GM18951 (cell line): ENCODE data around the gene INPP5E.

Source experiments
- POLR2A ChIP-seq: IDR thresholded peaks from 4 replicates; pipeline ENCODE4 v1.6.1; 2011; ENCODE audit warnings: mild to moderate bottlenecking; ENCODE audit not compliant: insufficient read length, insufficient read depth; ENCODE audit errors: extremely low read depth
- in situ Hi-C: fragments of 300-500 bp; cut with MboI; formaldehyde crosslinking; loops from one replicate; pipeline ENCODE4 v1.12.0; 2022; ENCODE audit warnings: low sequenced_read_pairs, mixed read lengths, inconsistent platforms; ENCODE audit not compliant: unreplicated experiment

The INPP5E gene

DNA sequence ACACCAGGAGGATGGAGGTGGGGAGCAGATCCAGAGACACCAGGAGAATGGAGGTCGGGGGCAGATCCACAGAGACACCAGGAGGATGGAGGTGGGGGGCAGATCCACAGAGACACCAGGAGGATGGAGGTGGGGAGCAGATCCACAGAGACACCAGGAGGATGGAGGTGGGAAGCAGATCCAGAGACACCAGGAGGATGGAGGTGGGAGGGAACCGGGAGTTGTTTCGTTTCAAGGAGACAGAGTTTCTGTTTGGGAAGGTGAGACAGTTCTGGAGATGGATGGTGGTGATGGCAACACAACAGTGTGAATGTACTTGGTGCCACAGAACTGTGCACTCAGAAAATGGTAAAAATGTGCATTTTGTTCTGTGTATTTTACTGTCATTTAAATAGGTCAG, 9.0 kb upstream of the INPP5E start:
- in situ Hi-C loops = no loop called here
- TF ChIP-seq POLR2A = no peak

DNA sequence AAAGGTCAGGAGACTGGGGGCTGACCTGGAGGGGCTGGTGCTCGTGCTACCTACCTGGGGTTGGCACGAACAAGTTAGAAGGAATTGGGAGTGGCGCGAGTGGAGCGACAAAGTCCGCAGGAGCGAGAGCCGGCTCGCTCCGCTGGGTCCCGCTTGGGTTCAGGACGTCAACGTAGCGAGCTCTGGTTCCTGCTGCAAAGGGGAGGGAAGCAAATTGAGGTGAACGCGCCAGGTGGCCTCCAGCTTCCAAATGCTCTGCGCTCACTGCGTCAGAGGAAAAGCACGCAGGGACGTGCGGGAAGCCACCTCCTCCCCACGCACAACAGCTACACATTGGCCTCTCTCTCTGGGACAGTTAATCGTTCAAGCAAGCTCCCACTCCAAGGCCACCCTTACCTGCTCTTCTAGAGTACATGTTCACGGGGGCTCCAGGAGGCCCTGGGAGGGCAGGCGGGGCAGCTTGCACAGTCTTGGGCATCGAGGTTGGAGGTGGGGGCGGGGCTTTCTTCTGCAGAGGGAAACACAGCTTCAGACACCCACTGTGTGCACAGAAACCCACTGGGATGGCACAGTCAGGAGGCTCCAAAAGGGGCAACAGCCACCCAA, 7.6 kb upstream of the INPP5E start:
- in situ Hi-C loops = no loop called here

DNA sequence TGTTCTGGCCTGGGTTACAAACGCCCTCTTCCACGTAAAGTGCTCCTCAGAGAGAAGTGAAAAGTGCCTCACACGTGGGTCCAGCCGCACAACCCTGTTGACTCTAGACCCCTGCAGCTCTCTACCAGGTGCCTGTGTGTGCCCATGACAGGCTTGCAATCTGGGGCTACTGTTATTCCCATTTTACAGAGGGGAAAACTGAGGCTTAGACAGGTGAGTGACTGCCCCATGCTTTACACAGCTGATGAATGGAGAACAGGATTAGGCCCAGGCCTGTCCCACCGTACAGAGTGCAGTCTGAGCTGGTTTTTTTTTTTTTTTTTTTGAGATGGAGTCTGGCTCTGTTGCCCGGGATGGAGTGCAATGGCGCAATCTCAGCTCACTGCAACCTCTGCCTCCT, 6.2 kb upstream of the INPP5E start:
- in situ Hi-C loops = no loop called here

More for the DNA sequence above, 7.6 kb upstream of the INPP5E start:
- no peak for TF ChIP-seq POLR2A

DNA sequence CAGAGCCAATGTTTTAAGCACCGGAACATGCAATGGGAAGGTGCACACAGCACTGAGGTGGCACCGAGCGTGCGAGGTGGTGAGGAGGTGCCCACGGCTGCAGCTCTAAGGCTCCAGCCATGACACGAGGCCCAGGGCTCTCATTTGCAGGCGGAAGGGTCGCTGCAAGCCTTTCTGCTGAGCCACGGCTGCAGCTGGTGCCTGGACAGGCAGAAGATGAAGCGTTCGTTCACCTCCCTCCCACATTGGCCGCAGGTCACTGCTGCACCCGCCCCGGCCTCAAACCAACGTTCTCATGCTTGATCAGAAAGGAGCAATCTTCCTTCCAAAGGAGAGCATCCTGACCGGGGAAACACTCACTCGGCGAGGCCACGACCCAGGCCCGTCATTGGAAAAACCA, 4.5 kb upstream of the INPP5E start:
- in situ Hi-C loops = no loop called here
- no peak for TF ChIP-seq POLR2A

More for the DNA sequence above, 6.2 kb upstream of the INPP5E start:
- no peak for TF ChIP-seq POLR2A

DNA sequence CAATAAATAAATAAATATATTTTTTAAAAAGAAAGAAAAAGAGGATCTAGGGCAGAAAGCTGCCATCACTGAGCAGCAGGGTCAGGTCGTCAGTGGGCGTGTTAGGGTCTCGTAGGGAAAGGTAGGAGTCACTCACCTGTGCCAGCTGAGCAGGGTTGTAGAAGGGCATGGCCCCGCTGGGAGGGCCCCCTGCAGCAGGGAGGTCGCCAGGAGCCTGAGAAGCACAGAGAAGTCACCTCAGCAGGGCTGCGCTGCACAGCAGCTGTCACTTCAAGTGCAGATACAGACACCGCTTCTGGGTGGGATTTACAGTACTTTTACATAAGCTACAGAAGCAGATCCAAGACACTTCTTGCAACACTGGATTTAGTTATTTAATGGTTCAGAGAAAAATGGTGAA, 4.0 kb upstream of the INPP5E start:
- TF ChIP-seq POLR2A = no peak

DNA sequence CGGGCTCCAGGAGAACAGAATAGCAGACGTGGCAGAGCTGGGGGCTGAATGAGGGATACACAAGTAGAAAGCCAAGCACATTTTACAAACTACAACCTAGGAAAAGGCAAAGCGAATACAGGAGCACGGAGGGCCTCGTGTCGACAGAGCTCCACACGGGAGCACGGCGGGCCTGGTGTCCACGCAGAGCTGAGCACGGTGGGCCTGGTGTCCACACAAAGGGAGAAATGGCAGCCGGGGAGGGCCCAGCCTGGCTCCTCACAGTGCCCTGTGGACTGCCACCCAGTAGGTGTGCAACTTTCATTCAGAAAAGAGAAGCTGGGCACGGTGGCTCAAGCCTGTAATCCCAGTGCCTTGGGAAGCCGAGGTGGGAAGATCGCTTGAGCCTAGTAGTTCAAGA, 3.4 kb upstream of the INPP5E start:
- in situ Hi-C loops = no loop called here
- TF ChIP-seq POLR2A = no peak

More for the DNA sequence above, 4.0 kb upstream of the INPP5E start:
- in situ Hi-C loops = no loop called here

DNA sequence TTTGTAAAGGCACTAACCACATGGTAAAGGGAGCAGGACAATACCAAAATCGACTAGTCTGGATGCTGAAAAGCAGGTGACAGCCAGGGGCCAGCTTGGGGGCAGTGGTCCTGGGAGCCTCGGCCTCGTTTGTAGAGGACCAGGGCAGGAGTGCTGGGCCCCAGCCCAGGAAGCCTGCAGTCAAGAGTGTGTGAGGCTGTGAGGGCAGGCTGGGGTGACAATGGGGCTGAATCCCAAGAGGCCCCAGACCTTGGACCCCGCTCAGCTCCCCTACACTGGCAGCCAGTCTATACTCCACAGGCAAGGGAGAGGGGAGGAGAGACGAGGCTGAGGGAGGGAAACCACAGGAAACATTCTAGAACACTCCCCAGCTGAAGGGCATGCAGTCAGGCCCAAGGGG, 2.6 kb upstream of the INPP5E start:
- in situ Hi-C loops = no loop called here
- no peak for TF ChIP-seq POLR2A

DNA sequence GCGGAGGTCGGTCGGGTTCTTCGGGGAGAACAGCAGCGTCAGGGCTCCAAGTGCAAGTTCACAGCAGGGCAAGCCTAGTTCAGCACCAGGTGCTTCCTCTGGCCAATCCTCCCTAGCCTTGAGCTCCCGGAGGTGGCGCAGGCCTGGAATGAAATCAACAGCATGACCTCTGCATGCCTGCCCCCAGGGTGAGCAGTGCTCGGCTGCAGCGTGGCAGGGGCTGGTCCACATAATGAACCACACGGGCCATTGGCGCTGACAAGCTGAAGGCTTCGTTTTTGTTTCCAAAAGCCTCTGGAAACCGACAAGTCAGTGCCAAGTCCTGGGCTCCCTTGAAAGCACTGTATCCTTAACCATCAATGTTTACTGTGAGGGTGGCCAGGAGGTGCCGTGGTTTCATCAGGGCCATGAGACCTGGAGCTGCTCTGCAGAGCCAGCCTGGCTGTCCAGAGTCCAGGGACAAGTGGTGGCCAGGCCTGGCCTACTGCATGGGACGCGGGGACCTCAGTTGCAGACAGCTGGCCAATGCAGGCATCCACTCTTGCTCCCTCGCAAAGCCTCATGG, 2.1 kb upstream of the INPP5E start:
- in situ Hi-C loops = no loop called here

DNA sequence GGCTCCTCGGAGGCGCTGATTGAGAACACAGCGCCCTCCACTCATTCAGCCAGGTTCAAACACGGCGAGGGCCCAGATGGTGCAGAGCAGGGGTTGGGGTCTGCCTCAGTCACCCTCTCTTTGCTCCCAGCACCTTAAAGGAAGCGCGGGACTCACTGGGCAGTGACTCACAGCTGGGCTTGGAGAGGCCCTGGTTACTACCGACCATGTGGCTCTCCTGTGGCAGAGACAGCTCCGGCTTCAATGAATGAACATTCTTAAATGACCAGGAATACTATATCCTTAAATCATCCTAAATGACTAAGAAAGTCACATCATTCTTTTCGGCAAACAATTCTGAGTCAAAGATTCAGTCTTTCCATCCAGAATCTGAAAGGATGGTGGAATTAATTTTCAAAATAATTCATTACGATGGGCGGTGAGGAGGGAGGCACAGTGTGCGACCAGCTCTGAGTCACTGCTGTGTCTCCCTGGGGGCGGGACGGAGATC, 1.6 kb upstream of the INPP5E start:
- TF ChIP-seq POLR2A = no peak

More for the DNA sequence above, 2.1 kb upstream of the INPP5E start:
- TF ChIP-seq POLR2A = no peak

DNA sequence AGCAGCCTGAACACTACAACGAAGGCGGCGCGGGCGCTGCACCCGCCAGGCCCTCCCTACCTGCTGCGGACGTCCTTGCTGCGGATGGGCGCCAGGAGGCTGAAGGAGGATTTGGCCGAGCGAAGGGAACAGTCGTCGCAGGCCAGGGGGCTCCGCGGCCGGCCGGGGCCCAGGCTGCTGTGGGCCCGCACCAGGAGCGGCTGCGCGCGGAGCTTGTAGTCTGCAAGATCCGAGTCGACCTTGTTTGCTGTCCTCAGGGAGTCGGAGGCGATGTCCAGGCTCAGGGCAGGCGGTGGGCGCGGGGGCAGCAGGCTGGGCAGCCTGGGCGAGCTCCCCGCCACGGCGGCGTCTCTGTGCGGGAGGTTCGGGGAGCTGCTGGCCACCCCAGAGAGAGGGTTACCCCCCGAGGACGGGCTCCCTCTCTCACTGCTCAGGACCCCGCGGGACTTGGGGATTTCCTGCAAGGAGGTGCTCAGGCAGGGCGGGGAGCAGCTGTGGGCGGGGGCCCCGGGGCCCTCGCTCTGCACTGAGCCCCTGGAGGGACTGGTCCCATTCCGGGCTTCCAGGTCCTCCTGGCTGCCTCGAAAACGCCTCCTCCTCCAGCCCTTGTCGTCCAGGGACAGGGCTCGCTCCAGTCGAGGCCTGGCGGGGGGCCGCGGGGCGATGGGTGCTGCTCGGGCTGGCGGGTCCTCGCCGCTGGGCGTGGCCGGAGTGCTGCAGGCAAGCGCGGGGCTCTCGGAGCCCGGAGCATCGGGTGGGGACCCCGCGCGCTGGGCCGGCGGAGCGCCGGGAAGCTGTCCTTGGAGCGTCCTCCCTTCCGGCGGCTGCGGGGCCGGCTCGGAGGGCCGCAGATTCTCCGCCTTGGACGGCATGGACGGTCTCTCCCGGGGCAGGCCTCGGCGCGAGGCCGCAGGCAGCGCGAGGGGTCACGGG, 831 bp downstream of the INPP5E start:
- peak; percentile 52 for TF ChIP-seq POLR2A
- in situ Hi-C loops = no loop called here

More for the DNA sequence above, 1.6 kb upstream of the INPP5E start:
- in situ Hi-C loops = no loop called here

DNA sequence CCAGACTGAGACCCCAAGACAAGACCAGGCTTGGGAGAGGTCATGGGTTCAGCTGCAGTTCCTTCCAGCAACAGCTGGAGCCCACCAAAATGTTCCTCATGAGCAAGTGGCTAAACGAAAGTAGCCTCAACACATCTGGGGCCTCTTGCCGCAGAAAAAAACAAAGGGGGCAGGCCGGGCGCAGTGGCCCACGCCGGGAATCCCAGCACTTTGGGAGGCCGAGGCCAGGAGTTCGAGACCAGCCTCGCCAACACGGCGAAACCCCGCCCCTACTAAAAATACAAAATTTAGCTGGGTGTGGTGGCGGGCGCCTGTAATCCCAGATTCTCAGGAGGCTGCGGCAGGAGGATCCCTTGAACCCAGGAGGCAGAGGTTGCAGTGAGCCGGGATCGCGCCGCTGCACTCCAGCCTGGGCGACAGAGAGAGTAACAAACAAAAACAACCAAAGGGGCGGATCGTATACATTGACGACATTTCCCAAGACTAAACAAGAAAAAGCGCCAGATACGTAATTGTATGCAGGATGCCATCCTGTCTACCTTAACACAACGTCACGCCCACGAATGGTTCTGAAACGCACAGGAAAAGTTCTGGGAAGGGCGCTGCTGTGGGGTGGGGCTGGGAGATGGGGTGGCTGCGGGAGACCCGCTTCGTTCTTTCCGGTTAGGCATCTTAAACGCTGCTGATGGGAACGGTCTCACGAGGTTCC, 1.7 kb downstream of the INPP5E start:
- TF ChIP-seq POLR2A = no peak
- in situ Hi-C loops = no loop called here

DNA sequence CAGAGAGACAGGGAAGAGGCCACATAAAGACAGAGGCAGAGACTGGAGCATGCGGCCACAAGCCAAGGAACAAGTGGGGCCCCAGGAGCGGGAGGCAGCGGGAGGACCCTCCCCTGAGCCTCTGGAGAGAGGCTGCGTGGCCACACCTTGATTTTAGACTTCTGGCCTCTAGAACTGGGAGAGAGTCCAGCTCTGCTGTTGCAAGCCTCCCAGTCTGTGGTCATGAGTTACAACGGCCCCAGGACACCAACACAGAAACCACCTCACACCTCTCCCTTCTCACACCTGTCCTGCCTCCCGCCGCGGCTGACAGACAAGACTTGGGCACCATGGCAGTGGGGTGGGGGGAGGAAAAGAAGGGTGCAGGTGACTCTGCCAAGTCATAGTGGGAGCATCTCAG, 2.2 kb downstream of the INPP5E start:
- TF ChIP-seq POLR2A = no peak
- in situ Hi-C loops = no loop called here
